Activated naive CD4-positive, alpha-beta T cell treated with anti-CD3 and anti-CD28 coated beads for 36 hours (primary cell): ENCODE data around the gene AKNAD1. TPM values are rescaled to one million over a fixed set of nuclear protein-coding genes. Genes with fewer than 3 reads are reported as not detected.
"Not testable (repeated sequence)": the region's sequence is repeated elsewhere in the genome, so short reads cannot be mapped to it uniquely, and the experiment has no call there.

Experiments used
- CTCF ChIA-PET: fragments of 350-600 bp; sonication (Branson Sonifier 250); formaldehyde crosslinking; loops from one replicate; lab custom pipeline; 2021; ENCODE audit warnings: antibody characterized with exemption; lab: Charles Lee
- DNase-seq: peaks from one replicate; pipeline ENCODE4 v3.0.0-alpha.2; 2020
- H3K27ac Mint-ChIP-seq: one replicate; pipeline ENCODE4 v1.8.0; 2021; ENCODE audit warnings: mild to moderate bottlenecking, mixed read lengths
- H3K27me3 Mint-ChIP-seq: one replicate; pipeline ENCODE4 v1.8.0; 2021; ENCODE audit warnings: low read depth, mixed read lengths
- H3K36me3 Mint-ChIP-seq: one replicate; pipeline ENCODE4 v1.8.0; 2021; ENCODE audit warnings: low read depth, mixed read lengths
- H3K4me1 Mint-ChIP-seq: one replicate; pipeline ENCODE4 v1.8.0; 2021; ENCODE audit warnings: low read depth, mixed read lengths
- H3K4me3 Mint-ChIP-seq: one replicate; pipeline ENCODE4 v1.8.0; 2021; ENCODE audit warnings: mild to moderate bottlenecking, moderate library complexity, mixed read lengths
- H3K9me3 Mint-ChIP-seq: one replicate; pipeline ENCODE4 v1.8.0; 2021; ENCODE audit warnings: mixed read lengths
- intact Hi-C: fragments of 100-400 bp; cut with micrococcal nuclease; formaldehyde crosslinking; loops from one replicate; pipeline ENCODE4 v1.15.1; 2023
- total RNA-seq, 2 experiments: library from RNA; stranded (reverse); gene quantifications; one replicate each; pipeline ENCODE4 v1.2.3, GENCODE V29; 2021

The AKNAD1 gene, protein sequence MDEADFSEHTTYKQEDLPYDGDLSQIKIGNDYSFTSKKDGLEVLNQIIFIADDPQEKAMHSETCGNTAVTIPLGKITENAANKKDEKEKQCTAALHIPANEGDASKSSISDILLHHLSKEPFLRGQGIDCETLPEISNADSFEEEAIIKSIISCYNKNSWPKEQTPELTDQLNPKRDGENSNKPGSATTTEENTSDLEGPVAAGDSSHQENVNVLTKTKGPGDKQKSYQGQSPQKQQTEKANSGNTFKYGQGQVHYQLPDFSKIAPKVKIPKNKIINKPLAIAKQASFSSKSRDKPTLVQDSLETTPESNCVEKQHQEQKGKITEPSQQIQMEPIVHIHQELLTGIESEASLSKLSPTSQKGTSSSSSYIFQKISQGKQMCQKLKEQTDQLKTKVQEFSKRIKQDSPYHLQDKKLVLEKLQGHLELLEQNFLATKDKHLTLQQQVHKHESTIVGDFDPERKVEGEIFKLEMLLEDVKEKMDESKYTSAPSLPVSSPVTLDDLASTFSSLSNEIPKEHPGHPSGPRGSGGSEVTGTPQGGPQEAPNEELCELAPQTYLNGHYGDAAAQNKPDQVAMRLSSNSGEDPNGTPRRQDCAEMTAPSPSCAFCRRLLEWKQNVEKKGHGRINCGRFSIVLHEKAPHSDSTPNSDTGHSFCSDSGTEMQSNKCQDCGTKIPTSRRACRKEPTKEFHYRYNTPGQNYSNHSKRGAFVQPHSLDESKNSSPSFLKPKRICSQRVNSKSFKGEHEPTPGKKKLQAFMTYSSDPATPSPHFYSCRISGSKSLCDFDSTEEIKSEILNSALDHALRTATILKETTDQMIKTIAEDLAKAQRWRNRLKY
- not detected for total RNA-seq

GRCh38 chr1:108856994-108857393, at the start of gene AKNAD1:
AKNAD1 (minus strand) TSS chr1:108857094; CDS start chr1:108852664, 4,430 bp downstream.
- Mint-ChIP-seq H3K4me3 (no peak within 1 kb of the TSS), H3K4me1 (no peaks in the 10 kb centered on the region), H3K27ac (no peak within 1 kb of the TSS), H3K27me3 (peaks cover 8% of the 10 kb centered on the region), H3K36me3 (no peaks in the 10 kb centered on the region), H3K9me3 (no peaks in the 10 kb centered on the region)
- CTCF ChIA-PET, result no interaction called here
- DNase-seq, result no peak
- intact Hi-C loops, result no loop called here

- Mint-ChIP-seq H3K36me3 (no peaks in the 10 kb centered on the region), H3K4me3 (no peak overlapping the region), H3K27ac (no peak overlapping the region), H3K9me3 (no peaks in the 10 kb centered on the region), H3K4me1 (no peaks in the 10 kb centered on the region), H3K27me3 (no peaks in the 10 kb centered on the region)
- no peak for DNase-seq
- CTCF ChIA-PET, result interaction anchor here (0.8 to 1.3 kb wide), 2 partner anchors 73 to 74 kb away, joined by 3 to 12 read pairs; no protein-coding TSS in a partner anchor
- intact Hi-C loops, result no loop called here
Observed at GRCh38 chr1:108901106-108901505, 44.2 kb upstream of the AKNAD1 start.

DNA sequence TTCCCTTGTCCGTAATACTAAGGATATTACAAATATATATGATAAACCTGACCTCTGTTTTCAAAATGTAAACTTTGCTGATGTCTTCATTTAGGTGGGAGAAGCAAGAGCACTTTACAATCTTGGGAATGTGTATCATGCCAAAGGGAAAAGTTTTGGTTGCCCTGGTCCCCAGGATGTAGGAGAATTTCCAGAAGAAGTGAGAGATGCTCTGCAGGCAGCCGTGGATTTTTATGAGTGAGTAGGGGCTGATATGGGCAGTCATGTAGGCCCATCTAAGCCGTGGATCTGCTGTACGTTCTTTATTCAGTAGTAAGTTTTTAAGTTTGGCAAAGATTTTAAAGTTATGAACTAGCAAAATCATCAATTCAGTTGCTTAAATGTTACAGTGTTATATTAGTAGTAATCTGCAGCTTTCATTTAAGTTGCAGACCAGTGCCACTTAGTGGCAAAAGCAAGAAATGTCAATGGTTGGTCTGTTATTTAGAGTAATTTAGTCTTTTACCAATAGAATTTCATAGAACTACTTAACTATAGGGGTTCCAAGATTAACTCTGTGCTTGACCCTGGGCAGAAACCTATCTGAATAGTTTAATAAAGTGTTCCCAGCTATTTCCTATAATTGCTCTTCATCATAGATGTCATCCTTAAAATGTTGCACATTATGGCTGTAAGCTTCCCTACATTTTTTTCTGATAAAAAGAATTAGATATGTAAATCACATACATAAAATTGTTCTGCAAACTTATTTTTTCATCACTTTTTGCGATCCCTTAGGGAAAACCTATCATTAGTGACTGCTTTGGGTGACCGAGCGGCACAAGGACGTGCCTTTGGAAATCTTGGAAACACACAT, 41.2 kb upstream of the AKNAD1 start:
- H3K27ac Mint-ChIP-seq, result no peak overlapping the region
- no peaks in the 10 kb centered on the region for H3K4me1 Mint-ChIP-seq
- DNase-seq, result peak; percentile 43
- no peaks in the 10 kb centered on the region for H3K36me3 Mint-ChIP-seq
- intact Hi-C loops, result loop anchor here (1.0 to 5.0 kb wide), 6 partner anchors 70 to 386 kb away; partner anchors contain the start of genes EEIG2 and PRPF38B
- CTCF ChIA-PET, result interaction anchor here (0.6 to 5.5 kb wide), 10 partner anchors 8 to 391 kb away, joined by 3 to 109 read pairs (median 3); no protein-coding TSS in a partner anchor
- peaks cover 2% of the 10 kb centered on the region for H3K27me3 Mint-ChIP-seq
- H3K9me3 Mint-ChIP-seq, result no peaks in the 10 kb centered on the region
- no peak overlapping the region for H3K4me3 Mint-ChIP-seq

DNA sequence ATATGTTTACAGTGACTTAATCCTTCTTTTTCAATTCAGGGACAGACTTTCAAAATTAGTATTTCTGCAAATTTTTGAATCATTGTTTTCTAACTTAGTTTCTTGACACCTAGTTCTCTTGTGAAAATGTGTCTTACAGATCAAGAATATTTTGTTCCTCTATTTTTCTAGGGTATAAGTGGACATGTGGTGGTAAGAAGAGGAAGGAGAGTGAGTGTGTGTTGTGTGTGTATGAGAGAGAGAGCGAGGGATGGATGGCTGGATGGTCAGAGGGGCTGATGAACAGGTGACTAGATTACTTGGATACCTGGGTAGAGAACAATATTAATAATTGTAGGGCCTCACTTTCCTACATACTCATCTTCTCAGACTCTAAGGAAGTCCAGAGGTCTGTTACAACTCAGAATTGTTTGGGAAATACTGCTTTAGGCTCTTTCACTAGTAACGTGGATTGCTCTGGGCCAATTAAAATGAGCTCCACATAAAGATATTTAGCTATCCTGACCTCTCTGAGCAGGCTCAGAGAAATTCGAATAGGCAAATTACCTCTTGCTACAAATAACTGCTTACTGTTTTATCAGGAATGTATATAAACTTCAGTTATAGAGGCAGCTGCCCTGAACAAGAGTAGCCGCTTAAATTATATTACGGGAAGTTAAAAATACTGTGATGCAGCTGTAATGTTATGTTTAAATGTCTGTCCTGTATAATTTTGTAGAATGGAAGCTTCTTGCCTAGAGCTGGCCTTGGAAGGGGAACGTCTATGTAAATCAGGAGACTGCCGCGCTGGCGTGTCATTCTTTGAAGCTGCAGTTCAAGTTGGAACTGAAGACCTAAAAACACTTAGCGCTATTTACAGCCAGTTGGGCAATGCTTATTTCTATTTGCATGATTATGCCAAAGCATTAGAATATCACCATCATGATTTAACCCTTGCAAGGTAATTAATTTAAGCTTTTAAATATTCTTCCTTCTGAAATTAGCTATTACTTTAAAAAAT, 39.6 kb upstream of the AKNAD1 start:
- peaks cover 11% of the 10 kb centered on the region for H3K27me3 Mint-ChIP-seq
- H3K36me3 Mint-ChIP-seq, result no peaks in the 10 kb centered on the region
- no peaks in the 10 kb centered on the region for H3K4me1 Mint-ChIP-seq
- CTCF ChIA-PET, result interaction anchor here (0.7 to 5.5 kb wide), 11 partner anchors 10 to 334 kb away, joined by 3 to 109 read pairs (median 3); no protein-coding TSS in a partner anchor
- no peak overlapping the region for H3K4me3 Mint-ChIP-seq
- DNase-seq, result no peak
- H3K27ac Mint-ChIP-seq, result no peak overlapping the region
- intact Hi-C loops, result loop anchor here (5.0 kb wide), 2 partner anchors 249 to 334 kb away; partner anchors contain the start of gene EEIG2
- no peaks in the 10 kb centered on the region for H3K9me3 Mint-ChIP-seq

- Mint-ChIP-seq H3K27ac (no peak overlapping the region), H3K9me3 (no peaks in the 10 kb centered on the region), H3K4me3 (no peak overlapping the region), H3K4me1 (no peaks in the 10 kb centered on the region), H3K36me3 (no peaks in the 10 kb centered on the region), H3K27me3 (peaks cover 18% of the 10 kb centered on the region)
- no peak for DNase-seq
- CTCF ChIA-PET, result interaction anchor here (1.6 kb wide), 1 partner anchor 65 kb away, joined by 3 read pairs; no protein-coding TSS in a partner anchor
- intact Hi-C loops, result no loop called here
Observed at GRCh38 chr1:108893141-108893530, 36.2 kb upstream of the AKNAD1 start.

GRCh38 chr1:108892356-108893140, 35.7 kb upstream of the AKNAD1 start:
- Mint-ChIP-seq H3K9me3 (no peaks in the 10 kb centered on the region), H3K4me1 (no peaks in the 10 kb centered on the region), H3K4me3 (no peak overlapping the region), H3K27me3 (peaks cover 18% of the 10 kb centered on the region), H3K27ac (no peak overlapping the region), H3K36me3 (no peaks in the 10 kb centered on the region)
- CTCF ChIA-PET, result interaction anchor here (1.6 kb wide), 1 partner anchor 65 kb away, joined by 3 read pairs; no protein-coding TSS in a partner anchor
- DNase-seq, result no peak
- intact Hi-C loops, result no loop called here

DNA sequence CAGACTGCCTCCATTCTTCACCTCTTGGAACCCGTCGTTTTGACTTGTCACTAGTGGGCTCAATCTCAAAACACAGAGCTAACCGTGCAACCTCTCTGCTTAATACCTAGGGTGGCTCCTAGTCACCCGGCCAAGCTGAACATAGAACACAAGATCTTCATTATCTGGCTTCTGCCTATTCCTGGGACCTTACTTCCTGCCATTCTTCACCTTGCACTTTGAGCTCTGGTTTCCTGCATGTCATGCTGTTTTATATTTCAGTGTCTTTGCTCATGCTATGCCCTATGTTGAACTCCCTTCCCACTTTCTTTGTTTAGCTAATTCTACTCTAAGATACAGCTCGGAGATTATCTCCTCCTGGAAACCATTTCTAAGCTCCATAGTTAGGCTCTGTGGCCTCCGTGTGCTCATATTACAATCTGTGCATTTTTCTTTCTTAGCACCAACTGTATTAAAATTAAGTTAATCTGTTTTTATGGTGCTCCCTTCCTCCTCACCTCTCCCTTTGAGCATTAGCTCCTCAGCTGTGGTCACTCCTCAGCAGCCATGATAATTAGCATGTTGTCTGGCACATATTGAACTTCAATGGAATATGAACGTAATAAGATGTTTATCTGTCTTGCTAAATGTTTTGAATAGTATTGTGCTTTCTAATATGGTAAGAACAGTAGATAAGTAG, 33.0 kb upstream of the AKNAD1 start:
- intact Hi-C loops, result no loop called here
- DNase-seq, result no peak
- Mint-ChIP-seq H3K27me3 (peaks cover 20% of the 10 kb centered on the region), H3K4me1 (no peaks in the 10 kb centered on the region), H3K36me3 (no peaks in the 10 kb centered on the region), H3K9me3 (no peaks in the 10 kb centered on the region), H3K27ac (no peak overlapping the region), H3K4me3 (no peak overlapping the region)
- CTCF ChIA-PET, result interaction anchor here (0.8 kb wide), 2 partner anchors 9 to 61 kb away, joined by 3 to 4 read pairs; no protein-coding TSS in a partner anchor

GRCh38 chr1:108889006-108889645, 32.2 kb upstream of the AKNAD1 start:
- H3K9me3 Mint-ChIP-seq, H3K4me1 Mint-ChIP-seq, H3K36me3 Mint-ChIP-seq, intact Hi-C loops, H3K4me3 Mint-ChIP-seq, H3K27ac Mint-ChIP-seq, DNase-seq: not testable (repeated sequence)
- H3K27me3 Mint-ChIP-seq, result peaks cover 18% of the 10 kb centered on the region
- CTCF ChIA-PET, result interaction anchor here (0.8 to 1.7 kb wide), 2 partner anchors 61 kb away, joined by 4 read pairs; no protein-coding TSS in a partner anchor

- intact Hi-C loops, result no loop called here
- CTCF ChIA-PET, result interaction anchor here (0.6 to 1.7 kb wide), 2 partner anchors 11 to 66 kb away, joined by 3 to 4 read pairs; no protein-coding TSS in a partner anchor
- Mint-ChIP-seq H3K27ac (no peak overlapping the region), H3K9me3 (no peaks in the 10 kb centered on the region), H3K4me1 (no peaks in the 10 kb centered on the region), H3K27me3 (peaks cover 9% of the 10 kb centered on the region), H3K4me3 (no peak overlapping the region), H3K36me3 (no peaks in the 10 kb centered on the region)
- DNase-seq, result no peak
Observed at GRCh38 chr1:108886292-108886691, 29.4 kb upstream of the AKNAD1 start.
